ENCODE measurements around the gene UBXN4. TPM values are rescaled to one million over a fixed set of nuclear protein-coding genes. Genes with fewer than 3 reads are reported as not detected.
A peak's percentile ranks its signal among the peaks of the same experiment; 100 is the strongest.
"Not testable (repeated sequence)": the region's sequence is repeated elsewhere in the genome, so short reads cannot be mapped to it uniquely, and the experiment has no call there.

The UBXN4 gene, protein sequence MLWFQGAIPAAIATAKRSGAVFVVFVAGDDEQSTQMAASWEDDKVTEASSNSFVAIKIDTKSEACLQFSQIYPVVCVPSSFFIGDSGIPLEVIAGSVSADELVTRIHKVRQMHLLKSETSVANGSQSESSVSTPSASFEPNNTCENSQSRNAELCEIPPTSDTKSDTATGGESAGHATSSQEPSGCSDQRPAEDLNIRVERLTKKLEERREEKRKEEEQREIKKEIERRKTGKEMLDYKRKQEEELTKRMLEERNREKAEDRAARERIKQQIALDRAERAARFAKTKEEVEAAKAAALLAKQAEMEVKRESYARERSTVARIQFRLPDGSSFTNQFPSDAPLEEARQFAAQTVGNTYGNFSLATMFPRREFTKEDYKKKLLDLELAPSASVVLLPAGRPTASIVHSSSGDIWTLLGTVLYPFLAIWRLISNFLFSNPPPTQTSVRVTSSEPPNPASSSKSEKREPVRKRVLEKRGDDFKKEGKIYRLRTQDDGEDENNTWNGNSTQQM
- total RNA-seq: 100 to 1,000 TPM; 106 to 117 TPM

DNA sequence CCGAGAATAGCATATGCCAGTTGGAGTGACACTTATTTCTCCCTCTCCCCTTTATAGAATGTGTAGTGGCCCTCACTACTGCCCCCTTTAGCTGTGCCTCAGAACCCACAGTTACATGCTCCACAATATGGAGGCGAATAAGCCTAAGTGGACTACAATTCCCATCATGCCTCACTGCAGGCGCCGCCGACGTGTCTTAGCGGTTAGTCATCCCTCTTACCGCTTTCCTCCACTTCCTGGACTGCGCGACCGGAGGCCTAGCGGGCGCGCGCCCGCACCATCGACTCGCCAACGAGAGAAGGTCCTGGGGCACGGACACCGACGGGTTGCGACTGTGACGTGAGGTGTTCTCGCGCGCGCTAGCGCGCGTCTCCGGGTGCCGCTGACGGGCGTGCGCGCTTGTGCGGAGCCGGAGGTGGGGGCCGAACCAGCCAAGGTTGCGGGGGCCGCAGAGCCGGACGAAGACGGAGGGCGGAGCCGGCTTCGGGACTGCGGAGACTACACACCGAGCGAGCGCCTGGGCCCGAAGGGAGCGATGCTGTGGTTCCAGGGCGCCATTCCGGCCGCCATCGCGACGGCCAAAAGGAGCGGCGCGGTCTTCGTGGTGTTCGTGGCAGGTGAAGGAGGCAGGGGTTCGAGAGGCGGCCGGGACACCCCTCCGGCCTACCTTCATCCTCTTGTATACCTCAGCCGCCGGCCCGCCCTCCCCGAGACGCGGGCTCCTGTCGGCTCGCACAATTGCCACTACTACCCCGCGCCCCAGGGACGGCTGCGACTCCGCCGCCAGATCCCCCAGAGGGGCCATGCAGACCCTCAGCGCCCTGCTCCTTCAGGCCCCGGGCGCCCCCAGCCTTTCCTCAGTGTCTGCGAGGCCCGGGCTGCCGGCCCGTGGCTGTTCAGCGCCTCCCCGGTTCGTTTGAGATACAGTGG lies at the start of gene UBXN4:
TSS of gene UBXN4 (plus strand) at position 461 of the 930 bp plus-strand sequence. CDS start at position 536, 75 bp downstream.
- Histone ChIP-seq H3K9ac (ENCODE audit: low read depth in 2 of 2, low read length in 2 of 2) (peak within 1 kb of the TSS; percentile 93 to 99), H3K4me3 (peak within 1 kb of the TSS; percentile 98), H3K9me3 (no peaks in the 10 kb centered on the region), H3K27me3 (no peaks in the 10 kb centered on the region), H3K36me3 (no peaks in the 10 kb centered on the region), H3K27ac (peak within 1 kb of the TSS; percentile 100), H3K4me1 (no peaks in the 10 kb centered on the region)
- intact Hi-C loops (cut with DNase I): no loop called here
- TF ChIP-seq, protein P1, sequence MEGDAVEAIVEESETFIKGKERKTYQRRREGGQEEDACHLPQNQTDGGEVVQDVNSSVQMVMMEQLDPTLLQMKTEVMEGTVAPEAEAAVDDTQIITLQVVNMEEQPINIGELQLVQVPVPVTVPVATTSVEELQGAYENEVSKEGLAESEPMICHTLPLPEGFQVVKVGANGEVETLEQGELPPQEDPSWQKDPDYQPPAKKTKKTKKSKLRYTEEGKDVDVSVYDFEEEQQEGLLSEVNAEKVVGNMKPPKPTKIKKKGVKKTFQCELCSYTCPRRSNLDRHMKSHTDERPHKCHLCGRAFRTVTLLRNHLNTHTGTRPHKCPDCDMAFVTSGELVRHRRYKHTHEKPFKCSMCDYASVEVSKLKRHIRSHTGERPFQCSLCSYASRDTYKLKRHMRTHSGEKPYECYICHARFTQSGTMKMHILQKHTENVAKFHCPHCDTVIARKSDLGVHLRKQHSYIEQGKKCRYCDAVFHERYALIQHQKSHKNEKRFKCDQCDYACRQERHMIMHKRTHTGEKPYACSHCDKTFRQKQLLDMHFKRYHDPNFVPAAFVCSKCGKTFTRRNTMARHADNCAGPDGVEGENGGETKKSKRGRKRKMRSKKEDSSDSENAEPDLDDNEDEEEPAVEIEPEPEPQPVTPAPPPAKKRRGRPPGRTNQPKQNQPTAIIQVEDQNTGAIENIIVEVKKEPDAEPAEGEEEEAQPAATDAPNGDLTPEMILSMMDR (IDR thresholded peaks at IDR 0.05): peak; percentile 17
- peak; percentile 98 for DNase-seq

DNA sequence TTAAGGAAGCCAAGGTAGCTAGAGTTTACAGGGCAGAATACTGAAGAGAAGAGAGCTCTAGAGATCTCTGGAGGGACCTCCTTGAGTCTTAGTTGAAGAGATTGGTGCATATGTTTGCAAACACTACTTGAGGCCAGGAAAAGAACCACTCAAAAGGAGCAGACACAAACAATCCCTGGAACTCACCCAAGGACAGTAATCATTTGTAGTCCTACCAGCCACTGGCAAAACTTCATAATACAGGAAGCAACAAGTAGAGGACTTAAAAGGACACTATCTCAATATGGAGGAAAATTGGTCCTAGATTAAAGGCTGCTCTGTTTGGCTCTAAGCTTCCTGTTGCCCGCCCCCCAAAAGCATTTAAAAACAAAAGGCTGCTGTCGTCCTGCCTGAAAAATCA lies 46.9 kb upstream of the UBXN4 start:
- Histone ChIP-seq H3K36me3 (no peaks in the 10 kb centered on the region), H3K9ac (ENCODE audit: low read depth in 2 of 2, low read length in 2 of 2) (no peak overlapping the region), H3K9me3 (no peaks in the 10 kb centered on the region), H3K27ac (no peak overlapping the region), H3K27me3 (no peaks in the 10 kb centered on the region), H3K4me1 (no peaks in the 10 kb centered on the region), H3K4me3 (no peak overlapping the region)
- DNase-seq: no peak
- TF ChIP-seq, protein P1 (IDR thresholded peaks at IDR 0.05): no peak
- intact Hi-C loops (cut with DNase I): no loop called here

DNA sequence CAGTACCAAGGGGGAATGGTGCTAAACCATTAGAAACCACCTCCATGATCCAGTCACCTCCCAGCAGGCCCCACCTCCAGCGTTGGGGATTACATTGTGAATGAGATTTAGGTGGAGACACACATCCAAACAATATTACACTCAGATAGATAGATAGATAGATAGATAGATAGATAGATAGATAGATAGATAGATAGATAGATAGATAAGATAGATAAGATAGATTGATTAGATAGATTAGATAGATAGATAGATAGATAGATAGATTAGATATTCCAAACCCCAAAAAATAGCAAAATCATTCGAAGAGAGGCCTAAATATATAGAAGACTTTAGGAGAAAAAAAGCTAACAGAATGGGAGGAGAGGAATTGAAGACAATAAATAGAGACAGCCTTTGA lies 42.8 kb upstream of the UBXN4 start:
- no peak for DNase-seq
- H3K4me3 ChIP-seq: no peak overlapping the region
- H3K9me3 ChIP-seq: no peaks in the 10 kb centered on the region
- H3K27me3 ChIP-seq: no peaks in the 10 kb centered on the region
- no peak overlapping the region for H3K27ac ChIP-seq
- TF ChIP-seq, protein P1 (IDR thresholded peaks at IDR 0.05): no peak
- no peaks in the 10 kb centered on the region for H3K4me1 ChIP-seq
- no peak overlapping the region for H3K9ac ChIP-seq (ENCODE audit: low read depth in 2 of 2, low read length in 2 of 2)
- intact Hi-C loops (cut with DNase I): no loop called here
- H3K36me3 ChIP-seq: no peaks in the 10 kb centered on the region

DNA sequence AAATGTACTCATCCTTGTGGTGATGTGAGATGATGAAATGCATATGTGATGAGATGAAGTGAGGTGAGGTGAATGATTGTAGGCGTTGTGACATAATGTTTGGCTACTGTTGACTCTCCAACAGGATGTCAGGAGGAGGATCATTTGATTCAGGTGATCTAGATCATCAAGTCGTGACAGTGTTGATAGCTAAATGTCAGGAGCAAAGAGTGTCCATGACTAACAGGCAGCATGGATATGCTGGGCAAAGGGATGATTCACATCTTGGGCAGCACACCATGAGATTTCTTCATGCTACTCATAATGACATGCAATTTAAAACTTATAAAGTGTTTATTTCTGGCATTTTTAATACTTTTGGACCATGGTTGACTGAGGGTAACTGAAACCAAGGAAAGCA lies 40.2 kb upstream of the UBXN4 start:
- no peaks in the 10 kb centered on the region for H3K27me3 ChIP-seq
- no peak overlapping the region for H3K27ac ChIP-seq
- DNase-seq: no peak
- H3K4me3 ChIP-seq: no peak overlapping the region
- H3K9me3 ChIP-seq: no peaks in the 10 kb centered on the region
- TF ChIP-seq, protein P1 (IDR thresholded peaks at IDR 0.05): no peak
- H3K36me3 ChIP-seq: no peaks in the 10 kb centered on the region
- intact Hi-C loops (cut with DNase I): no loop called here
- no peaks in the 10 kb centered on the region for H3K4me1 ChIP-seq
- no peak overlapping the region for H3K9ac ChIP-seq (ENCODE audit: low read depth in 2 of 2, low read length in 2 of 2)

DNA sequence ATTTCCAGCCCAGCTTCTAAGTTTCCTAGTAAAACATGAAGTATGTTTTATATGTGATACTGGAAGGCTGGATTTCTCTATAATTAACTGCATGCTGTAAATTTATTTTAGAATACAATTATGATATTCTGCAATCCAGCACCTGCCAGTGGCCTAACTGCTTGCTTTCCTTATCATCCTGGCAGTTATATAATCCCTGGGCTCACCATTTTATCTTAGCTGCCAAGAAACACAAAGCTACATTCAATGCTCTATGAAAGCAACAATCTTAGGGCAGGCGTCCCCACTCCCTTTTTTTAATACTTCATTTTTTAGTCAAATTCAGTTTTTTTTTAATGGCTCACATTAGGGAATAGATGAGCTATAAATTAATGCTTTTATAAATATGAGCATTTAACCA lies 38.4 kb upstream of the UBXN4 start:
- Histone ChIP-seq H3K9ac (ENCODE audit: low read depth in 2 of 2, low read length in 2 of 2) (no peak overlapping the region), H3K4me3 (no peak overlapping the region), H3K36me3 (no peaks in the 10 kb centered on the region), H3K27ac (no peak overlapping the region), H3K9me3 (no peaks in the 10 kb centered on the region), H3K27me3 (no peaks in the 10 kb centered on the region), H3K4me1 (no peaks in the 10 kb centered on the region)
- intact Hi-C loops (cut with DNase I): no loop called here
- DNase-seq: no peak
- TF ChIP-seq, protein P1 (IDR thresholded peaks at IDR 0.05): no peak

DNA sequence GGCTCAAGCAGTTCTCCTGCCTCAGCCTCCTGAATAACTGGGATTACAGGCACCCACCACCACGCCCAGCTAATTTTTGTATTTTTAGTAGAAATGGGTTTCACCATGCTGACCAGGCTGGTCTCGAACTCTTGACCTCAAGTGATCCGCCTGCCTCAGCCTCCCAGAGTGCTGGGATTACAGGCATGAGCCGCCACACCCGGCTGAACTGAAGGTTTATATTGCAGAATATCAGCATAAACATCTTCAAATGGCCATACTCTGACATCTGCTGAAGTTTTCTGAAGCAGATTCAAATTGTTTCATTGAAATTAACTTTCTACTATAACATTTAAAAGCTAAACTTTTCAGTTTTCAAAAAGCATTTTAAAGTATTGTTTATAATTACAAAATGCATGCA lies 37.6 kb upstream of the UBXN4 start:
- H3K9me3 ChIP-seq; H3K36me3 ChIP-seq; intact Hi-C loops (cut with DNase I); H3K4me1 ChIP-seq; H3K27ac ChIP-seq; H3K27me3 ChIP-seq; DNase-seq; H3K4me3 ChIP-seq; H3K9ac ChIP-seq (ENCODE audit: low read depth in 2 of 2, low read length in 2 of 2): not testable (repeated sequence)
